Spleen (tissue), 11 donors: ENCODE data around the gene HINT2. TPM values are rescaled to one million over a fixed set of nuclear protein-coding genes. Genes with fewer than 3 reads are reported as not detected.
A peak's percentile ranks its signal among the peaks of the same experiment; 100 is the strongest.

Source experiments
- DNase-seq: peaks from one replicate; pipeline ENCODE4 v3.0.0-alpha.2; 2020
- H3K27ac ChIP-seq, 8 donors: fragments of 200-600 bp; sonication (generic) in 7 of 8; 1 replicate in 4 of 8; 2 replicates in 4 of 8; pipeline versions ENCODE4 v1.5.0 to v1.8.0; 2016 to 2021; ENCODE audit warnings: inconsistent platforms in 4 of 8, mild to moderate bottlenecking in 4 of 8, moderate library complexity in 1 of 8
- H3K27me3 ChIP-seq, 7 donors: fragments of 200-600 bp; sonication (generic) in 6 of 7; replicated peaks in 1 of 7; 1 replicate in 4 of 7; 2 replicates in 3 of 7; pipeline versions ENCODE4 v1.5.0 to v1.8.0; 2016 to 2021; ENCODE audit warnings: inconsistent platforms in 3 of 7, mild to moderate bottlenecking in 1 of 7
- H3K36me3 ChIP-seq, 6 donors: fragments of 200-600 bp; sonication (generic) in 5 of 6; 1 replicate in 4 of 6; 2 replicates in 2 of 6; pipeline versions ENCODE4 v1.5.0 to v1.8.0; 2016 to 2021; ENCODE audit warnings: inconsistent platforms in 2 of 6
- H3K4me1 ChIP-seq, 6 donors: fragments of 200-600 bp; sonication (generic) in 5 of 6; 1 replicate in 3 of 6; 2 replicates in 3 of 6; pipeline versions ENCODE4 v1.5.0 to v1.8.0; 2016 to 2021; ENCODE audit warnings: inconsistent platforms in 3 of 6
- H3K4me3 ChIP-seq, 8 donors: fragments of 200-600 bp; sonication (generic) in 7 of 8; 1 replicate in 4 of 8; 2 replicates in 4 of 8; pipeline versions ENCODE4 v1.5.0 to v1.8.0; 2016 to 2021; ENCODE audit warnings: inconsistent platforms in 4 of 8, mild to moderate bottlenecking in 4 of 8, moderate library complexity in 2 of 8
- H3K9me3 ChIP-seq, 8 donors: fragments of 200-600 bp; sonication (generic) in 7 of 8; 1 replicate in 4 of 8; 2 replicates in 4 of 8; pipeline versions ENCODE4 v1.5.0 to v1.8.0; 2016 to 2021; ENCODE audit warnings: inconsistent platforms in 4 of 8
- CTCF ChIP-seq, 11 experiments: fragments of 200-600 bp in 7 of 11; fragments of 450-650 bp in 4 of 11; sonication (generic) in 4 of 11; IDR thresholded peaks in 8 of 11; conservative IDR thresholded peaks in 3 of 11; 1 replicate in 7 of 11; 2 replicates in 4 of 11; pipeline versions ENCODE4 v1.4.0 to v1.8.0; 2016 to 2021; ENCODE audit warnings: antibody characterized with exemption in 11 of 11, inconsistent platforms in 4 of 11, mild to moderate bottlenecking in 1 of 11
- POLR2A ChIP-seq, 3 donors: fragments of 450-650 bp; IDR thresholded peaks; one replicate each; pipeline ENCODE4 v1.5.1; 2017; ENCODE audit warnings: antibody characterized with exemption in 3 of 3, mild to moderate bottlenecking in 1 of 3
- POLR2AphosphoS5 ChIP-seq, 3 donors: sonication (generic); formaldehyde crosslinking; IDR thresholded peaks; one replicate each; pipeline ENCODE4 v1.5.1; 2017; ENCODE audit warnings: antibody characterized with exemption in 3 of 3
- WGBS, 5 donors: extraction: QIAGEN DNeasy Blood & Tissue Kit in 3 of 5; methylation state at CpG; one replicate each; pipeline versions ENCODE4 v1.1.5 to v1.1.7; 2013 to 2018; 5-methylcytosine and 5-hydroxymethylcytosine counted together
- intact Hi-C: fragments of 100-400 bp; cut with DNase I; formaldehyde crosslinking; loops from one replicate; pipeline ENCODE4 v1.15.0; 2023; ENCODE audit warnings: low total_unique reads
- polyA plus RNA-seq, 3 donors: library from polyadenylated mRNA; stranded (reverse); fragments of 200-250 nt; gene quantifications; one replicate each; pipeline ENCODE4 v1.2.1, GENCODE V29; 2013
- total RNA-seq, 7 donors: library from RNA; depleted of rRNA in 3 of 7; stranded (reverse); fragments of >200 nt in 3 of 7; fragmentation: NEBNext Ultra II Directional in 4 of 7; extraction: Animal tissue kit (Norgen Biotek cat#: 25700) in 4 of 7; gene quantifications; one replicate each; pipeline versions ENCODE4 v1.1.0 to v1.2.1, GENCODE V29; 2016 to 2021
- donor health status: healthy with polysubstance abuse.
- donor health status: DM: no; HTN: no; CAD: no; lungs with moderate emphysema.
- donor health status: DM: no; HTN: no; CAD: no.
- donor health status: Bipolar disorder and iron deficiency.
- donor health status: healthy.
- donor health status: DM: no; HTN: no; CAD: no.
- donor health status: DM: yes; HTN: yes; CAD: no.

Gene HINT2
- total and polyA plus RNA-seq, 10 donors = 20.1 to 73.6 (median 25.1) TPM

GRCh38 chr9:35827486-35827885 is 12.6 kb upstream of the HINT2 start:
- intact Hi-C loops = no loop called here
- Histone ChIP-seq H3K4me1 (peaks cover 4 to 44% (median 24%) of the 10 kb centered on the region in 6 donors), H3K27ac (no peak overlapping the region), H3K4me3 (no peak overlapping the region), H3K36me3 (no peaks in the 10 kb centered on the region), H3K27me3 (no peaks in the 10 kb centered on the region), H3K9me3 (no peaks in the 10 kb centered on the region)
- 89 to 94% (median 92%) methylated on average over 3 of the region's 3 CpGs for WGBS, 5 donors
- TF ChIP-seq POLR2A (IDR thresholded peaks at IDR 0.05) (no peak), CTCF (IDR thresholded peaks at IDR 0.05 in 8 of 11, conservative IDR thresholded peaks at IDR 0.05 in 3 of 11) (no peak), POLR2AphosphoS5 (IDR thresholded peaks at IDR 0.05) (no peak)
- DNase-seq = no peak

DNA sequence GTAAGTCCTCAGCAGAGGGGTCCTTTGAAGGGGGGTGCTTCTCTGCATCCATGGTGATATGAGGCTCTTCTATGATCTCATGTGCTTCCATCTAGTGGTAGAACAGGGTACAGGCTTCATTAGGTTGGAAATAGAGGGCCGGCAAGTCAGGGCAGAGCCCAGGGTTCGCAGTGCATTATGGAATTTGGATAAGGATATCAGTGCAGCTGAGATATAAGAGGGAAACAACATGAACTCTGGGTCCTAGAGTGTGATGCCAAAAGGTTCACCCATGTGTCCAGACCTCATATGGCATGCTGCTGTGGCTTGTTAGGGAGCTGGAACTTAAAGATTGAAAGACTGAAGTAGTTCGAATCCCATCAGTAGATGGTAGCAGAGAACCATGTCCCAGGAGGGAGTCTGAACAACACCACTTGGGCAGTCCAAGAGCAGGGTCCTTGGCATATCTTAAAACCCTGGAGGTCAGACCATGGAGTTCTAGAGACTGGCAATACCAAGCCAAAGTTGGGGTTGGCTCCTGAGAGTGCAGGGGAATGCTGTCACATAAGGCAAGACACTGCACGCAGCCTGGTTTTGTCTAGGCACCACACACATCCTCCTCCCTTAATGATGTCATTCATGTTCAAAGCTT is 11.3 kb upstream of the HINT2 start:
- intact Hi-C loops = no loop called here

DNA sequence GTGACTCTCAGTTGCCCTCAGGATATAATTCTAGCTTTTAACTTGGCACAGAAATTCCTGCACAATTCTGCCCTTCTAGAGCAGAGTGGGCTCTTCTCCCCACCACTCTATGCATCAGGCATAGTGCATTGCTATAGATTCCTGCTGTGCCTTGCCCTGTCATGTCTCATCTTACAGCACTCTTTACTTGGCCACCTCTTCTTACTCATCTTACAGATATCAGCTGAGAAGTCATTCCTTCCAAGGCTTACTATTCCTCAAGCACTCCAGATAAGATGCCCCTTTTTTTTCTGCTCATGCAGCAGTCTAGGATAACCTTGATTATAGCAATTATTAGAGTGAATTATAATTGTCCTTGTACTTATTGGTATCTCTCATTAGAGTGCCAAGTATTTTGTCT is 8.1 kb upstream of the HINT2 start:
- no peaks in the 10 kb centered on the region for H3K9me3 ChIP-seq
- no peak overlapping the region for H3K27ac ChIP-seq
- TF ChIP-seq CTCF (IDR thresholded peaks at IDR 0.05 in 8 of 11, conservative IDR thresholded peaks at IDR 0.05 in 3 of 11) = no peak
- no peak for TF ChIP-seq POLR2A (IDR thresholded peaks at IDR 0.05)
- no peak for TF ChIP-seq POLR2AphosphoS5 (IDR thresholded peaks at IDR 0.05)
- intact Hi-C loops = no loop called here
- H3K27me3 ChIP-seq = no peaks in the 10 kb centered on the region
- H3K4me1 ChIP-seq = peaks cover 0 to 9% (median 6%) of the 10 kb centered on the region in 6 donors
- DNase-seq = no peak
- H3K4me3 ChIP-seq = no peak overlapping the region
- no peaks in the 10 kb centered on the region for H3K36me3 ChIP-seq

More for the DNA sequence above, 11.3 kb upstream of the HINT2 start:
- Histone ChIP-seq H3K4me3 (no peak overlapping the region), H3K27ac (no peak overlapping the region), H3K36me3 (no peaks in the 10 kb centered on the region), H3K9me3 (no peaks in the 10 kb centered on the region), H3K27me3 (no peaks in the 10 kb centered on the region), H3K4me1 (peaks cover 4 to 37% (median 23%) of the 10 kb centered on the region in 6 donors)
- TF ChIP-seq POLR2A (IDR thresholded peaks at IDR 0.05) (no peak), CTCF (IDR thresholded peaks at IDR 0.05 in 8 of 11, conservative IDR thresholded peaks at IDR 0.05 in 3 of 11) (peak; percentile 71 to 90 (median 85))
- no peak for DNase-seq
- 28 to 34% (median 31%) methylated on average over 4 of the region's 4 CpGs for WGBS, 5 donors

DNA sequence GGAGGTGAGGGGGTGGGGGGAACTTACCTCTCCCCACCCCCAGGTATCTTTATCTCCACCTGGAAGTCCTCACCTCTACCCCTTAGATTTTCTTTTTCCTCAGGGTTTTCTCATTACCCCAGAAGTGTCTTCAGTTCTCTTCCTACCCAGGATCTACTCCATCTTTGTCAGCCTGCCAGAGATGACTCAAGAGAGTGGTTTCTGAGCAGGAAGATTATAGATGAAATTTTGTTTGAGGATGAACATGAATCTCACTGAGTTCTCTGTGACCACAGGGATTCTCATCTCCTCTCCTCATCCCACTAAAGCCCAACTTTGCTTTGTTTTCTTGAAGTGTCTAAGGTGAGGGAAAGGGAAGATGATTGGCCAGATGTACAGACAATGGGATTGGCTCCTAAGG is 5.2 kb upstream of the HINT2 start:
- H3K4me3 ChIP-seq = no peak overlapping the region
- H3K9me3 ChIP-seq = no peaks in the 10 kb centered on the region
- DNase-seq = no peak
- TF ChIP-seq POLR2AphosphoS5 (IDR thresholded peaks at IDR 0.05) = no peak
- TF ChIP-seq CTCF (IDR thresholded peaks at IDR 0.05 in 8 of 11, conservative IDR thresholded peaks at IDR 0.05 in 3 of 11) = no peak
- no peak for TF ChIP-seq POLR2A (IDR thresholded peaks at IDR 0.05)
- H3K4me1 ChIP-seq = peaks cover 0 to 9% (median 0%) of the 10 kb centered on the region in 6 donors
- H3K27me3 ChIP-seq = no peaks in the 10 kb centered on the region
- no peaks in the 10 kb centered on the region for H3K36me3 ChIP-seq
- no peak overlapping the region for H3K27ac ChIP-seq
- intact Hi-C loops = no loop called here
